Measurements from ENCODE around the gene SRSF10.
A peak's percentile ranks its signal among the peaks of the same experiment; 100 is the strongest.

SRSF10 gene

DNA sequence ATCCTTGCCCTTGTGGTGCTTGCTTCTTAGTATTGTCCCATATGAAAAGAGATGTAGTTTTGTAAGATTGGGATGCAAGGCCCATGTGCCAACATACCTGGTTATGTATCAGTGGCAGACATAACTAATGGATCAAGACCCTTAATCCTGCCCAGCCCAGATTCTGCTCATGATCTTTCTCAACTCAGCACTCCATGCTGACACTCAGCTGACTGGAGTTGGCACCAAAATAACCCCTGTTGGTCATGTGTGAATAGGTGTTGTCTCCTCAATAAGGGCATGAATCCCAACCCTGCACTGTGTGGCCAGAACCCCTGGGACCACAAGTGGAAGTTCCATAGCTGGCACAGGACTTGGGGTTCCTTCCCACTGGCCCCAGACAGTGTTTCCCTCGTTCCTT lies 53.0 kb downstream of the SRSF10 start:
- DNase-seq (ENCODE audit: low read depth): no peak
- no peak overlapping the region for H3K4me3 ChIP-seq (ENCODE audit: low read depth, low read length)
- TF ChIP-seq, protein P1, sequence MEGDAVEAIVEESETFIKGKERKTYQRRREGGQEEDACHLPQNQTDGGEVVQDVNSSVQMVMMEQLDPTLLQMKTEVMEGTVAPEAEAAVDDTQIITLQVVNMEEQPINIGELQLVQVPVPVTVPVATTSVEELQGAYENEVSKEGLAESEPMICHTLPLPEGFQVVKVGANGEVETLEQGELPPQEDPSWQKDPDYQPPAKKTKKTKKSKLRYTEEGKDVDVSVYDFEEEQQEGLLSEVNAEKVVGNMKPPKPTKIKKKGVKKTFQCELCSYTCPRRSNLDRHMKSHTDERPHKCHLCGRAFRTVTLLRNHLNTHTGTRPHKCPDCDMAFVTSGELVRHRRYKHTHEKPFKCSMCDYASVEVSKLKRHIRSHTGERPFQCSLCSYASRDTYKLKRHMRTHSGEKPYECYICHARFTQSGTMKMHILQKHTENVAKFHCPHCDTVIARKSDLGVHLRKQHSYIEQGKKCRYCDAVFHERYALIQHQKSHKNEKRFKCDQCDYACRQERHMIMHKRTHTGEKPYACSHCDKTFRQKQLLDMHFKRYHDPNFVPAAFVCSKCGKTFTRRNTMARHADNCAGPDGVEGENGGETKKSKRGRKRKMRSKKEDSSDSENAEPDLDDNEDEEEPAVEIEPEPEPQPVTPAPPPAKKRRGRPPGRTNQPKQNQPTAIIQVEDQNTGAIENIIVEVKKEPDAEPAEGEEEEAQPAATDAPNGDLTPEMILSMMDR (IDR thresholded peaks at IDR 0.05; ENCODE audit: low read depth, low read length, missing control alignments): no peak

DNA sequence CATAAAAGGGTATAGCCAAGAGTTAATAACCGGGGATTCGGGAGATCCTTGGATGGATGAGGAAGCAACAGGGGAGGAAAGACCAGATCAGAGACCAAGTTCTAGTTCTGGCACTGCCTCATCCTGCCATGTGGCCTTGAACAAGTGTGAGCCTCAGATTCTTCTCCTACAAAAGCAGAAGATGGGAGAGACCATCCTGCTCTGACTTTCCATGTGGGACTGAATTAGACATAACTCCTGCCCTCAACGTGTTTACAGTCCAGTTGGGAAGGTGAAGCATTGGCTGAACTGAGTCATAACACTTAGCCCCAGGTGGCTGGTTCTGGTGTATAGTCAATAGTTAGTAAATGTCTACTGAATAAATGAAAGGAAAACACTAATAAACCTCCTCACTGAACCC lies 54.8 kb downstream of the SRSF10 start:
- no peak overlapping the region for H3K4me3 ChIP-seq (ENCODE audit: low read depth, low read length)
- no peak for DNase-seq (ENCODE audit: low read depth)
- TF ChIP-seq, protein P1 (IDR thresholded peaks at IDR 0.05; ENCODE audit: low read depth, low read length, missing control alignments): no peak

DNA sequence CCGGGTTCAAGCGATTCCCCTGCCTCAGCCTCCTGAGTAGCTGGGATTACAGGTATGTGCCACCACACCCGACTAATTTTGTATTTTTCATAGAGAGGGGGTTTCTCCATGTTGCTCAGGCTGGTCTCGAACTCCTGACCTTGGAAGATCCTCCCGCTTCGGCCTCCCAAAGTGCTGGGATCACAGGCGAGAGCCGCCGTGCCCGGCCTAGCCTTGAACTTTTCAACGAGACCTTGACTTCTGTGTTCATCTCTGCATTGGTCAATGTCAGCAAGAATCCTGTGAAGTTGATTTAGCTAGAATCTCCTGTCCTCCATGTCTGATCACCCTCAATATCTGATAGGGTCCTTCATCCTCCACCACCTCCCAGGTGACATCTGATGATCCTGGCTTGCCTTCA lies 55.5 kb downstream of the SRSF10 start:
- TF ChIP-seq, protein P1 (IDR thresholded peaks at IDR 0.05; ENCODE audit: low read depth, low read length, missing control alignments): no peak
- no peak for DNase-seq (ENCODE audit: low read depth)

DNA sequence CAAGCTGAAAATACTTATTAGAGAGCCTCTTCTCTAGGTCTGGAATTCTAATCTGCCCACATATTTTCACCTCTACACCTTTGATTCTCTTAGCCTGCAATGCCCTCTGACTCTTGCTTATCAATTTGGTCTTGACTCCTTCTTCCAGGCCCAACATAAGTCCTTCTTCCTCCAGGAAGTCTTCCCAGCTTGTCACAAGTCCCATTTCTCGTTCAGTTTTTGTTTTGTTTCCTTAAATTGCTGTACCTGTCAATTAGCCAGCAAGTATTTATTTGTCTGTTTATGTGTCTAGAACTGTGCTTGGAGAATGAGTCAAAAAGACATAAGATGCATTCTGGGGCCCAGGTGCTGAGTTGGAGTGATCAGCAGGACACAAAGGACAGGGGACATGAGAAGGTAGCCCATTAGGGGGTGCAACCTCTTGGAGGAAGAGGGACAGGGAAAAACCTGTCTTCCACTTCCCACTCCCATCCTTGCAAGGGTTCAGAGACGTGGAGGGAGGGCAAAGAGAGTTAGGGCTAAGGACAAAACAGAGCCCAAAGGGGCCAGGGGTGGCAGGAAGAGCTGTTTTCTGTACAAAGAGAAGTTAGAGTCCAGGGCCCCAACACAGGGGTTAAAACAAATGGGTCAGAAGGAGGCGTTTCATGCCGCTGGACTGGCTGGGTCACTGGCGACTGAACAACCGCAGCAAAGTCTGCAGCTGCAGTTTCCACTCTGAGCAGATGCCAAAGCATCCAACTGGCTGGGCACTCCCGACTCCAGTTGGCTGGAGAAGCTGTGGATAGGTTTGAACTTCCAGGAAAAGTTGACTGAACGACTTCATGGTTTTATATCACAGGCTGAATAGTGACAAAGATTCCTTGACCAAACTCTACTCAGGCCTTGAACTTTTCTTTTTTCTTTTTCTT lies 56.3 kb downstream of the SRSF10 start:
- no peak for DNase-seq (ENCODE audit: low read depth)
- no peak overlapping the region for H3K4me3 ChIP-seq (ENCODE audit: low read depth, low read length)
- TF ChIP-seq, protein P1 (IDR thresholded peaks at IDR 0.05; ENCODE audit: low read depth, low read length, missing control alignments): no peak

More for the DNA sequence above, 55.5 kb downstream of the SRSF10 start:
- no peak overlapping the region for H3K4me3 ChIP-seq (ENCODE audit: low read depth, low read length)

DNA sequence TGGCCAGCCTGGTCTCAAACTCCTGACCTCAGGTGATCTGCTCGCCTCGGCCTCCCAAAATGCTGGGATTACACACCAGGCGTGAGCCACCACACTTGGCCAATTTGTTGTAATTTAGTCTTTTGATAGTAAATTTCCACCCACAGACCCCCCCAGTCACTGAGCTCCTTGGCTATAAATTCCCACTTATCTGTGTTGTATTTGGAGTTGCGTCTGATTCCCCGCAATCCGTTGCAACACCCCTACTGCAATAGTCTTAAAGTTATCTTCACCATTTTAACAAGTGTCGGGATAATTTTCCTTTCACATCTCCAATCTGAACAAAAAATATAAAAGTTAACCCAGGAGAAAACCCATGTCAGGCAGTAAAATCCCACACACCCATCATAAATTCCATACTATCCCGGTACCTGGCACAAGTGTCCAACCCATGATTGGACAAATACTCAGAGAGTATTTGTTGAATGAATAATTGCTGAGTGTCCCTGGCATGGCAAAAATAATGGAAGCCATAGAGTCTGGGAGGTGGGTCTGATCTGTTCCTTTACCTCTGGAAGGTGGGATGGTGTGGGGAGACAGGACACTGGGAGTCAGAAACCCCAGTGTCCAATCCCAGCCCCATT lies 57.7 kb downstream of the SRSF10 start:
- no peak overlapping the region for H3K4me3 ChIP-seq (ENCODE audit: low read depth, low read length)
- no peak for DNase-seq (ENCODE audit: low read depth)
- TF ChIP-seq, protein P1 (IDR thresholded peaks at IDR 0.05; ENCODE audit: low read depth, low read length, missing control alignments): no peak

DNA sequence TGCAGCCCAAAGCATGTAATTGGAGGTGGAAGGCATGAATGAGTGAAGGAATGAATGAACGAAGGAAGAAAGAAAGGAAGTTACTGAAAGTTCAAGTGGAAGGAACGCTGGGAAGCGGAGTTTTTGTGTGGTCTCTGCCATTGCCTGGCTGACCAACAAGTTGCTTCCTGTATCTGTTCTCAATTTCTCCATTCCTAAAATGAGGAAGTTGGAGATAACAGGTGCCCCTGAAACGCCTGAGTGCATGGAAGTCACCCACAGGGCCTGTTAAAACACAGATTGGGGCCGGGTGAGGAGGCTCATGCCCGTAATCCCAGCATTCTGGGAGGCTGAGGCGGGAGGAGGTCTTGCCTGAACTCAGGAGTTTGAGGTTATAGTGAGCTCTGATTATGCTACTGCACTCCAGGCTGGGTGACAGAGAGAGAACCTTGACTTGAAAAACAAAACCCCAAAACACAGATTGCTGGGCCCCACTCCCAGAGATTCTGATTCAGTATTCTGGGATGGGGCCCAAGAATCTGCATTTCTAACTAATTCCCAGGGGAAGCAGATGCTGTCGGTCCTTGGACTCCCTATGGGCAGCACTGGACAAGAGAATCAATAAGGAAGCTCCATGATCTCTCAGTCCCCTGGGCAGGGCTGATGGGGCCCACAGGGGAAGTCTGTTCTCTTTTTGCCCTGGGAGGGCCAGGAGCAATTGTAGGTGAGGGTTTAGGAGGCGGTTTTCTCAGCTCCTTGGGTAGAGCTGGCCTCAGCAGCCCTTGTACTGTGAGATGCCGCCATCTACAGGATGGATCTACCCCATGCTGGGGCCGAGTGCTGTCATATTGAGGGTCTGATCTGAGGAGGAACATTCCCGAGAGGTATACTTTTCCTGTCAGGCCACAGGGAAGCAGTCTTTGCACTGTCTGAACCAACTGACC lies 63.7 kb downstream of the SRSF10 start:
- peak; percentile 77 for DNase-seq (ENCODE audit: low read depth)
- TF ChIP-seq, protein P1 (IDR thresholded peaks at IDR 0.05; ENCODE audit: low read depth, low read length, missing control alignments): peak; percentile 87
- H3K4me3 ChIP-seq (ENCODE audit: low read depth, low read length): no peak overlapping the region

Data from GM12864 (cell line).